PC-9 (cell line): ENCODE measurements around the gene AOPEP. TPM values are rescaled to one million over a fixed set of nuclear protein-coding genes. Genes with fewer than 3 reads are reported as not detected.

Experiments
- BruUV-seq: library from RNA; stranded (reverse); fragments of 400-500 nt; replicated peaks from 2 replicates; lab custom pipeline; 2021; lab: Mats Ljungman, UMichigan
- CTCF ChIA-PET: fragments of 300-600 bp; sonication (Branson Sonifier 250); formaldehyde crosslinking; loops from one replicate; lab custom pipeline; 2022; ENCODE audit warnings: antibody characterized with exemption; lab: Charles Lee
- POLR2A ChIA-PET: fragments of 300-600 bp; sonication (Branson Sonifier 250); formaldehyde crosslinking; loops from one replicate; lab custom pipeline; 2022; ENCODE audit warnings: antibody characterized with exemption; ENCODE audit not compliant: unreplicated experiment; lab: Charles Lee
- DNase-seq, 2 experiments: peaks; one replicate each; pipeline versions ENCODE4 v3.0.0 to v3.0.0-alpha.2; 2015 to 2022; ENCODE audit warnings: mixed read lengths in 1 of 2
- H2AFZ ChIP-seq: fragments of 200-600 bp; sonication (generic); 2 replicates; pipeline ENCODE4 v1.8.1; 2017; ENCODE audit warnings: antibody characterized with exemption
- H3F3A ChIP-seq: fragments of 200-600 bp; sonication (generic); 2 replicates; pipeline ENCODE4 v1.8.1; 2017; ENCODE audit warnings: antibody characterized with exemption, mild to moderate bottlenecking, low read depth; ENCODE audit not compliant: insufficient read depth
- H3K27ac ChIP-seq: fragments of 200-600 bp; sonication (generic); 2 replicates; pipeline ENCODE4 v1.6.1; 2016; ENCODE audit warnings: mixed run types
- H3K27me3 ChIP-seq: fragments of 200-600 bp; sonication (generic); 2 replicates; pipeline ENCODE4 v1.6.1; 2016; ENCODE audit warnings: low read depth, mixed run types; ENCODE audit not compliant: insufficient read depth
- H3K36me3 ChIP-seq: fragments of 200-600 bp; sonication (generic); 2 replicates; pipeline ENCODE4 v1.6.1; 2016; ENCODE audit warnings: low read depth, mixed run types
- H3K4me1 ChIP-seq: fragments of 200-600 bp; sonication (generic); replicated peaks from 2 replicates; pipeline ENCODE4 v1.6.1; 2016; ENCODE audit warnings: mixed run types; ENCODE audit not compliant: insufficient read depth
- H3K4me2 ChIP-seq: fragments of 200-600 bp; sonication (generic); 2 replicates; pipeline ENCODE4 v1.6.1; 2017; ENCODE audit warnings: mixed run types
- H3K4me3 ChIP-seq: fragments of 200-600 bp; sonication (generic); 2 replicates; pipeline ENCODE4 v1.6.1; 2016; ENCODE audit warnings: mixed run types
- H3K79me2 ChIP-seq: fragments of 200-600 bp; sonication (generic); 2 replicates; pipeline ENCODE4 v1.6.1; 2017; ENCODE audit warnings: low read depth, mixed run types
- H3K9me2 ChIP-seq: fragments of 200-600 bp; sonication (generic); 2 replicates; pipeline ENCODE4 v1.8.1; 2017; ENCODE audit warnings: mild to moderate bottlenecking; ENCODE audit not compliant: insufficient read depth
- H3K9me3 ChIP-seq: fragments of 200-600 bp; sonication (generic); 2 replicates; pipeline ENCODE4 v1.8.1; 2016; ENCODE audit warnings: low read depth; ENCODE audit not compliant: insufficient read depth
- H4K20me1 ChIP-seq: fragments of 200-600 bp; sonication (generic); 2 replicates; pipeline ENCODE4 v1.8.1; 2017; ENCODE audit not compliant: insufficient read depth
- EZH2 ChIP-seq: fragments of 200-600 bp; sonication (generic); IDR thresholded peaks from 2 replicates; pipeline ENCODE4 v1.8.0; 2017; ENCODE audit warnings: antibody characterized with exemption, low read depth
- intact Hi-C: fragments of 100-400 bp; cut with micrococcal nuclease; formaldehyde crosslinking; loops from one replicate; pipeline ENCODE4 v1.10.0; 2022; ENCODE audit not compliant: unreplicated experiment
- total RNA-seq: library from RNA; stranded (reverse); gene quantifications from 2 replicates; pipeline ENCODE4 v1.2.3, GENCODE V29; 2021
- TF ChIP-seq, protein P1 (sequence below): fragments of 200-600 bp; sonication (generic); conservative IDR thresholded peaks from 2 replicates; pipeline ENCODE4 v1.6.1; 2017; ENCODE audit warnings: mixed run types, antibody characterized with exemption, mild to moderate bottlenecking, moderate library complexity

The AOPEP gene
- total RNA-seq, 1 experiment from 2014 or later = 90.0 TPM

GRCh38 chr9:95131023-95131943 lies 404.8 kb downstream of the AOPEP start:
- Histone ChIP-seq H3K36me3 (no peaks in the 10 kb centered on the region), H2AFZ (no peak overlapping the region), H3K9me3 (no peaks in the 10 kb centered on the region), H3K4me1 (no peaks in the 10 kb centered on the region), H3K4me3 (no peak overlapping the region), H3K79me2 (no peaks in the 10 kb centered on the region), H3F3A (peaks cover under 1% of the 10 kb centered on the region; the same call in 1 of the 2 replicates), H3K27me3 (no peaks in the 10 kb centered on the region), H4K20me1 (no peaks in the 10 kb centered on the region), H3K4me2 (no peak overlapping the region), H3K27ac (no peak overlapping the region), H3K9me2 (no peaks in the 10 kb centered on the region)
- ChIA-PET POLR2A (interaction anchor here (0.5 to 0.8 kb wide), 4 partner anchors 176 to 1086 kb away, joined by 3 to 6 read pairs (median 4); no protein-coding TSS in a partner anchor), CTCF (interaction anchor here (0.5 to 1.4 kb wide), 7 partner anchors 37 to 1087 kb away, joined by 3 to 7 read pairs (median 4); no protein-coding TSS in a partner anchor)
- intact Hi-C loops = loop anchor here (1.0 to 2.0 kb wide), 5 partner anchors 303 to 1087 kb away; no protein-coding TSS in a partner anchor
- no peak for TF ChIP-seq EZH2
- TF ChIP-seq, protein P1, sequence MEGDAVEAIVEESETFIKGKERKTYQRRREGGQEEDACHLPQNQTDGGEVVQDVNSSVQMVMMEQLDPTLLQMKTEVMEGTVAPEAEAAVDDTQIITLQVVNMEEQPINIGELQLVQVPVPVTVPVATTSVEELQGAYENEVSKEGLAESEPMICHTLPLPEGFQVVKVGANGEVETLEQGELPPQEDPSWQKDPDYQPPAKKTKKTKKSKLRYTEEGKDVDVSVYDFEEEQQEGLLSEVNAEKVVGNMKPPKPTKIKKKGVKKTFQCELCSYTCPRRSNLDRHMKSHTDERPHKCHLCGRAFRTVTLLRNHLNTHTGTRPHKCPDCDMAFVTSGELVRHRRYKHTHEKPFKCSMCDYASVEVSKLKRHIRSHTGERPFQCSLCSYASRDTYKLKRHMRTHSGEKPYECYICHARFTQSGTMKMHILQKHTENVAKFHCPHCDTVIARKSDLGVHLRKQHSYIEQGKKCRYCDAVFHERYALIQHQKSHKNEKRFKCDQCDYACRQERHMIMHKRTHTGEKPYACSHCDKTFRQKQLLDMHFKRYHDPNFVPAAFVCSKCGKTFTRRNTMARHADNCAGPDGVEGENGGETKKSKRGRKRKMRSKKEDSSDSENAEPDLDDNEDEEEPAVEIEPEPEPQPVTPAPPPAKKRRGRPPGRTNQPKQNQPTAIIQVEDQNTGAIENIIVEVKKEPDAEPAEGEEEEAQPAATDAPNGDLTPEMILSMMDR = peak; percentile 86
- BruUV-seq = no TSS peak
- peak in 1 of 2 experiments; percentile 69 for DNase-seq

DNA sequence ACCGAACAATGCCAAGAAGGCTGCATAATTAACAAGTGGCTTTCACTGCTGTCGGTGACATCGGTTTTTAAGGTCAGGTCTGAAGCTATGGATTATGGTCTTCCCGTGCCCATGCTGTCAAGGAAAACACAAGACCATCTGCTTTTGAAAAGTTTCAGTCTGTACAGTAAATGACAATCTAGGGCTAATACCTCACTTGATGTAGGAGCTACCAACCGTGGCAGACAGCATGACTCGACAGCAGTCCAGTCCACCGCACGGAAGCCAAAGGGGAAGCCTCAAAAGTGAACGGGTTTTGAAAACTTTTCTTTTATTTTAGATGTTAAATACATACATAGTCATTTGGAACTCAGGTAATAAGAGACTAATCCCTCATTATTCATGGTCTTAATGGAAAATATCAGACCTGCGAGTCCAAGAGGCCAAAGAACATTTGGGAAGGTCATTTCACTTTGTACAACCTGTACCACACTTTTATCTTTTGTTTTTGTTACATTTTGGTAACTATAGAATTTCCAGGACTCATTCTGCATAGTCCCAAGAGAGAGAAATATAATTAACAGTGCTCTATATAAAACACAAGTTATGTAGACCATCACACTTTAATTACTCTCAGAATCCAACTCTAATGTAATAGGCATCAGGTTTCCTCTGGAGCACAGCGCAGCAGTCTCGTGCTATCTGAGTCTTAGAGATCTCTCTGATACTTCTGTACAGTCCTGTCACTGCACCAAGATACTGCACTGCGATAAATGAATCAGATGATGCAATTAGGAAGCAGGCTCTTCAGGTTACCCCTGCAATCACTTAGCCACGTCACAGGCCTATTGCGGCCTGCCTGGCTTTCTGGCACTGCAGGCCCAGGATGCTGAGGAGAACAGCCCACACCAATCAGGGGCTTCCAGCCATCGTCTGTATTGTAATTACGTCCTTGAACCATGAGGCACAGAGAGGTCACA lies 406.1 kb downstream of the AOPEP start:
- Histone ChIP-seq H3K9me3 (no peaks in the 10 kb centered on the region), H3F3A (no peaks in the 10 kb centered on the region), H3K79me2 (no peaks in the 10 kb centered on the region), H2AFZ (no peak overlapping the region), H3K4me3 (no peak overlapping the region), H3K4me1 (no peaks in the 10 kb centered on the region), H3K4me2 (no peak overlapping the region), H3K36me3 (no peaks in the 10 kb centered on the region), H4K20me1 (no peaks in the 10 kb centered on the region), H3K27ac (no peak overlapping the region), H3K9me2 (no peaks in the 10 kb centered on the region), H3K27me3 (no peaks in the 10 kb centered on the region)
- no peak for DNase-seq
- BruUV-seq = no TSS peak
- POLR2A ChIA-PET = interaction anchor here (0.7 kb wide), 1 partner anchor 175 kb away, joined by 3 read pairs; no protein-coding TSS in a partner anchor
- TF ChIP-seq EZH2 = no peak
- TF ChIP-seq, protein P1 = no peak
- CTCF ChIA-PET = no interaction called here
- intact Hi-C loops = no loop called here

- no peaks in the 10 kb centered on the region for H3K36me3 ChIP-seq
- intact Hi-C loops = no loop called here
- no peaks in the 10 kb centered on the region for H3K4me1 ChIP-seq
- H3K27me3 ChIP-seq = no peaks in the 10 kb centered on the region
- BruUV-seq = no TSS peak
- H3K4me2 ChIP-seq = no peak overlapping the region
- no peaks in the 10 kb centered on the region for H3K79me2 ChIP-seq
- TF ChIP-seq, protein P1 = no peak
- TF ChIP-seq EZH2 = no peak
- H3K9me3 ChIP-seq = no peaks in the 10 kb centered on the region
- CTCF ChIA-PET = no interaction called here
- H3K9me2 ChIP-seq = no peaks in the 10 kb centered on the region
- no peak for DNase-seq
- POLR2A ChIA-PET = no interaction called here
- no peaks in the 10 kb centered on the region for H3F3A ChIP-seq
- H4K20me1 ChIP-seq = no peaks in the 10 kb centered on the region
- no peak overlapping the region for H3K27ac ChIP-seq
- H3K4me3 ChIP-seq = no peak overlapping the region
- no peak overlapping the region for H2AFZ ChIP-seq
Observed at GRCh38 chr9:95133325-95133705, 406.8 kb downstream of the AOPEP start.
